ENCODE results near the gene FNDC3B.
A peak's percentile ranks its signal among the peaks of the same experiment; 100 is the strongest.

The FNDC3B gene

DNA sequence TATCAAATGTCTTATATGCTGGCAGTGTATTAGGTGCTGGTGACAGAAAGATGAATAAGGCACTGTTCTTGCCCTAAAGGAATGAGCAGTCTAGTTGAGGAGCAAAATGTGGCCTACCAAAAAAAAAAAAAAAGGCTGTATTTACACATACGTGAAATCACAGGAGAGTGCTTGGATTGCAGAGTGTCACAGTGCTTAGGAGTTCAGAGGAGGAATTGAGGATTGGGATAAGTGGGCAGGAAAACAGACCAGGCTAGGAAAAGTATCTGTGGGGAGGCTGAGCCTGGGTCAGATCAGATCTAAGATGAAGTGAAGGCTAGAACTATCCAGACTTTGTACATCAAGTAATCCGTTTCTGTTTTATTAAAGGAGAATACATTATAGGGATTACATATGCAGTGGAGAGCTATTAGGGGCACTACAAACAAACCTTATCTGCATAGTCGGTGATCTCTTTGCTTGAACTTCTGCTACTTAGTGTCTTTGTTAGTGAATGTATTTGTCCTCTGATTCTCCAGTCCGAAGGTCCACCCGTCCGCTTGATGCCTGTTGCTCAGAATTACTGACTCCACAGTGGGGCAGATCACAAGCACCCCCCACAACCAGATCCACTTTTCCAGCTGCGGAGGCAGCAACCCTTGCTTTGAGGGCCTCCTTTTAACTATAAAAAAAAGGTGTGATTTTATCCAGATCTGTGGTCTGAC is 80.0 kb downstream of the FNDC3B start:
- no peak for DNase-seq

DNA sequence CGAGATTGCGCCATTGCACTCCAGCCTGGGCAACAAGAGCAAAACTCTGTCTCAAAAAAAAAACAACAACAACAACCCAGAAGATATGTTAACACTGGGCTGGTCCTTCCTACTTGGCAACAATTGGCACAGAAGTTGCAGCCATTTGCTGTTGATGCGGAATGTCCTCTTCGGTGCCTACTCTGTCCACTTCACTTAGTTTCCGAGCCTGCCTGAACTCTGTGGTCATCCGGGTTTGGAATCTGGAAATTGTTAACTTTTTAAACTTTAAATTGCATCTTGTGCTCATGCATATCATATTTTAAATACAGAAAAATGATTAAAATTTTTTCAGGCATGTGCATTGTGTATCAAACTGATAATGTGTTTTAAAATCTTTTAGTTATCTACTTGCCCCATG is 81.5 kb downstream of the FNDC3B start:
- DNase-seq = no peak

DNA sequence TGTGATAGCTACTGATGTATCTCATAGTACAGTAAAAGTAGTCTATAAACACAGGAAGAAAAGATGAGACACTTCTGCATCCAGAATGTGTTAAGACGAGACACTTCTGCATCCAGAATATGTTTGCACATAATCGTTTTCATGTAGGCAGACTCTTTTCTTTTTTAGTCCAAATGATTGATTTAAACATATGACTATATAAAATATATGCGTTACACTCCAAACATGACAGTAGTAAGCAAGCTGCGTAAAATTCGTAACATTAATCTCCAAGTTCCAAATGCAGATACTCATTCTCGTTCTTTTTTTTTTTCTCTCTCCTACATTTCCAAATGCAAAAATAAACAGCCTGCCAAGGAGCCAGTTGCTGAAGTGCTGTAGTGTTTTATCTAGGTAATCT is 82.6 kb downstream of the FNDC3B start:
- DNase-seq = no peak

DNA sequence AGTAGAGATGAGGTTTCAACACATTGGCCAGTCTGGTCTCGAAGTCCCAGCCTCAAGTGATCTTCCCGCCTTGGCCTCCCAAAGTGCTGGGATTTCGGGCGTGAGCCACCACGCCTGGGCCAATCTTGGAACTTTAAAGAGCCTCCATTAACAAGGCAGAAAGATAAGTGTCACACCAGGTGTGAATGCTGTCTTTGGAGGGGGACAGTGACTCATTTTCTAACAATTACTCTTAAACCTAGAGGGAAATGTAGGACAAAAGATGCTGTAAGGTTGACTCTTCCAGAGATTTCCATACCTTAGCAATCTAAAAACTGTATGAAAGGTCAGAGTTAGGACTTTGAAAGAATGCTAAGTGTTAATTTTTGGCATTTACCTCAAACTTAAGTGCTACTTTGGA is 84.9 kb downstream of the FNDC3B start:
- DNase-seq = no peak

DNA sequence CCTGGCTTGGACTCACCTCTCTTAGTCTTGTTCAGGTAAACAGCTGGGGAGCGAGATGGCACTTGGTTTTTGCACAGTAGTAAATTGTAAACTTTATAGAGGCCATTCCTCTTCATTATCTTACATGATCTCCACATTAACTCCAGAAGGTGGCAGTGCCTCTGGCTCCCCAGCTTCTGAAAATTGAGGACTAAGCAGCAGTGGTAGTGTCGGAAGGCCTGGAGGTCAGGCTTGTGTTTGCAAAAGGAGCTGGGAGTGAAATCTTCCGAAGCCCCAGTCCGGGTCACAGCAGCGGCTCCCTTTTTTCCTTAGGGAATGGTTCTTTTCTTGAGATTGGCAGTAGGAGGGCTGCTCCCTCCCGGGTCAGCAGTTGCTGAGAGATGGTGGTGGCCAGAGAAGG is 85.7 kb downstream of the FNDC3B start:
- no peak for DNase-seq

DNA sequence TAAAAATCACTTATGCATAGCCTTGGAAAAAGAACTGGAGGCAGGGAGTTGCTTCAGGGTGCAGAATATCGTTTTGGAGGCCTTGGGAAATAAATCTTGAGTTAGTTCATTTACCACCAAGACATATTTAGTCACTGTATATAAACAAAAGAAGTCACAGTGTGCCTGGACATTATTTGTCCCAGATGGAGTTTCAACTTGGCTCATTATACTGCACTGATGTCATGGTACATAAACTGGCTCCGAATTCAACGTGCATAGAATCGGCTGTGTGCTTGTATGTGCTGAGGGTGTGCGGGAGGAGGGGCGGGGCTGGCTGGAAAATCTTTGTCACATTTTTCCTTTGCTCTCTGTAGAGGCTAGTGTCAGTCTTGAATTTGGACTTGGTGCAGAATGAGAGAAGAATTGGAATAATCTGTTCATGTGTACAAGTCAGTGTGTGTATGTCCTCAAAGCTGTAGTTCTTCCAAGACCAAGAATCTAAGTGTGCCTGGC is 86.6 kb downstream of the FNDC3B start:
- DNase-seq = peak; percentile 88

DNA sequence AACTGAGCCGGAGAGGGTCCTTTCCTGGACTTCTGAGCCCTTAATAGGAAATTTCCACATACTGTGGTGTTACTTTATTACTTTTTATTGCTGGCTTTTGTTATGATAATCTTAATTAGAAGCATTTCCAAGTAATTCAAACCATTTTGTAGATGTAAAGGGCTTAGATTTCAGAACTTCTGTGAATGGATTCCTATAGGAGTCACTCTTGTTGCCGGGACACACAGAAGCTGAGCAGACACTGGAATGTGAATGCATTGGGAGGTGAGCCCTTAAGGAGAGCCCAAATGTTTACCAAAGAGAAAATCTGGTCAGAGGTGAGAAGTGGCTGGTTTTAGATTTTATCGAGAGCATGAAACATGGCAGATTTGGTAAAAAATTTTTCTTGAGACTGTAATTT is 87.4 kb downstream of the FNDC3B start:
- peak; percentile 32 for DNase-seq

DNA sequence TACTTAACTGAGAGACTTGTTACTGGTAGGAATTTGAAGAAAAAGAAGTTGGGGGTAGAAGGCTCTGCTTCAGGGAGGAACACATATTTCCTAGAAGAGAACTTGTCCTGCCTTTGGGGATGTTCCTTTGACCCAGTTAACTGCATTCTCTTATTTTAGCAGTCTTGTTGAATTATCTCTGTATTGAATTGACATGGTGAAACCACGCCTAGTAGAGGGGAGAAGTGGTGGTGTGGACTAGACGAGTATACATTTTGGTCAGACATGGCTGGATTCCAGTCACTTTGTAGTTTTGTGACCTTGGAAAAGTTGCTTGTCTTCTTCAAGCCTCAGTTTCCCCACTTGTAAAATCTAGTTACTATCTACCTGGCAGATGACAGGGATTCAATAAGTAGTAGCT is 87.8 kb downstream of the FNDC3B start:
- no peak for DNase-seq

DNA sequence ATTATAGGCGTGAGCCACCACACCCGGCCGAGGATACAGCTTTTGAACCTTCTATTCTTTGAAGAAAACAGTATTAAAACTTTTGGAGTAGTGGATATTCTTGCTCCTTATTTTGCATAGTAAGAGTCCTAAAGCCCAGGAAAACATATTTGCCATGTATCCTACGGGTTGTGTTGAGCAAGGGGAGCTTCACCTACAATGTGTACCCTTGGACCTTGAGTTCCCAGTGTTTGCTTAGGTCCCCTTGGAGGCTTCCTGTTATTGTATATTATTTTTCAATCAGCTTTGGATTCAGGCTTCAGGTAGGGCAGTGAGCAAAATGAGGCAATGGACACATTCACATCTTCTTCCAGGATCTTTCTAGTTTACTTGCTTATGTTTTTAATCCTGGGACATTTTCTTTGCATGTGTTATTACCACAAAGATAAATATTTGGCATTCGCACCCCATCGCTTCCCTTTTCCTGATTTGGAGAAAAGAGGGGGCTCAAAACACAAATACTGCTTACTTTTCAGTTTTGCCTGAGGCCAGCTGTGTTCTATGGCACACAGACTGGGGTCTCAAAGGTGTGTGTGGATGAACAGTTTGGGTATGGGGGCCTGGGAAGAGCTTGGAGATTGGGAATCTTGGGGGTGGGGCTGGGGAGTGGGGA is 88.7 kb downstream of the FNDC3B start:
- no peak for DNase-seq

DNA sequence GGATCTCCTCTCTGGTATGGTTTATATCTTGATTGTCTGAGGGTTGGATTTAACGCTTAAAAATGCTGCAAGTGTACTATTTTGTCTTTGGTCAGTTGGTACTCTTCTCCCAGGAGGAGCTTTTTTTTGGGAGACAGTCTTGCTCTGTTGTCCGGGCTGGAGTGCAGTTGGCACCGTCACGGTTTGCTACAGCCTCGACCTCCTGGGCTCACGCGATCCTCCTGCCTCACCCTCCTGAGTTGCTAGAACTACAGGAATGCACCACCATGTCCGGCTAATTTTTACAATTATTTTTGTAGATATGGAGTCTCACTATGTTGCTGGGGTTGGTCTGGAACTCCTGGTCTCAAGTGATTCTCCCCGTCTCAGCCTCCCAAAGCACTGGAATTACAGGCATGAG is 89.5 kb downstream of the FNDC3B start:
- DNase-seq = no peak

DNA sequence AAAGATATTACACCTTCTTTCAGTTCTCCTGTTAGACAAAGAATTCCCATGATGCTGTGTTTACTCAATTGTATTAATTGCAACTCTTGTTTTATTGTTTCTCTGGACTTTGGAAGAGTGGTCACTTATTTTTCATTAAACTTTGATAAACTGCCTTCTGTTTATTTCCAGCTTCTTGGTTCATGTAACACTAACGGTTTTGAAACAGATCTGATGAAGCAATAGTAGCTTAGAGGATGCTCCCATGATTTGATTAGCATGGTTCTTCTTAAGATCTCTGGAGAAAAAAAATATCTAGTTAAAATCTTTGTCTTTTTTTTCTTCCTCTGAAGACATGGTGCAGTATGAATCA is 90.1 kb downstream of the FNDC3B start:
- no peak for DNase-seq

DNA sequence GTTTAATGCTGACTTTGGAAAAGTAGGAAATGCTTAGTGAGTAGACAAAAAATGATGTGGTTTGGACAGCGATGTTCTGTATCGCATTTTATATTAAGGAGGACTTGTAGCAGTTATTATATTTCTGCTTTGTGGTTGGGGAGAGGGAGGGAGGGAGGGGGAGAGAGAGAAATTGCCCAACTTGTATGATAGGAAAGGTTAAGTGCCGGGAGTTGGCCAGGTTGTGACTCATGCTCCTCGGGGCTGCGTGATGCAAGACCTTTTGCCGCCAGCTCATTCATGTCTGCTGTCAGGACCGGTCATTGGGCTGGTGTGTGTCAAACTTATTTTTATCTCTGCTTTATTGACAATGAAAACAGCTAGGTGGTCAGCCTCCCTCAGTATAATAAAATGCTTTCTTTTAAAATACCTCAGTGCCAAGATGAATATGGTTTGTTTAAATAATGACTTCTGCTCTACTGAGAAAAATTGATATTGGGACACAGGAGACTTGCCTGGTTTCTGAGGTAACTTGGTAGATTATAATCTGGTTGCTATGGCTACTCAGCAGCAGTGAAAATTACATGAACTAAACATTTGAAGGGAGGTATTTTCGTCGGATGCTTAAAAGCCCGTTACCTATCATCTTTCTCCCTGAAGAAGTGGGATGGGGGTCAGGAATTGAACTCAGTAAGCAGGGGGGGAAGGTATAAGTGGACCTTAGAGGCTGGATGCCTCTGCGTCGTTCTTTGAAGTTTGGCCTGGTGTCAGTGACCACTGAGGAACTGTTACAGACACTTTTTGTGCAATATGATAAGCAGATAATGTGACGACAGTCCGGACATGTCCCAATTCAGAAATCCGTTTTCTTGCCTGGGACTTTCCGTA is 90.7 kb downstream of the FNDC3B start:
- peak; percentile 98 for DNase-seq

DNA sequence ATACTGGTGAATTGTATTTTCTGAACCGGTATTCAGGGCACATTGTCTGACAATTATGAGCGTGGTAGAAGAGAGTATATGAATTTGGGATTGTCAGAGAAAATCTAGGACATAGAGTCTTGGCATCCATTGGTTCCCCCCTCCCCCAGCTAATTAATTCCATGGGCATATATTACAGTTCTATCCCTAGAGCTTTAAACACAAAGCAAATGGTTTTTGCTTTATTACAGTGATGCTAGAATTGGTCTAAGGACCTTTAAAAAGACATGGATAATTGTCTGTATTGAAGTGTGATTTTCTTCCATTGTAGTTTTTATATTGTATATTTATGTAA is 91.3 kb downstream of the FNDC3B start:
- no peak for DNase-seq

DNA sequence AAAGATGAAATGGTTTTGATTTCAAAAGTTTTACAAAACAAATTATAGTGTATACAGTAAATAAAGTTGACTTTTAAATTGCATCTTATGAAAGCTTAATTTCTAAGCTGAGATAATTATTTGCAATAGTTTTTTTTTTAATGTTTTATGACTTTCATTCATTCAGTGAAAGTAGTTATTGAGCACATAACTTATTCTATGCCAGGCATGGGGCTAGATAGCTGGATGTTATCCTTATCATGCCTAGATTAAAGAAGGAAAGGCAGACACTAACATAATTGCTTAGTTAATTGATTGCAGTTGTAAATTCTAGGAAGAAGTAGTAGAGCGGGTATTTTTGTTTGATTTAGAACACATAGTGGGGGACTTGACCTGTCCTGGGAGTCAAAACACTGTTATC is 92.4 kb downstream of the FNDC3B start:
- no peak for DNase-seq

DNA sequence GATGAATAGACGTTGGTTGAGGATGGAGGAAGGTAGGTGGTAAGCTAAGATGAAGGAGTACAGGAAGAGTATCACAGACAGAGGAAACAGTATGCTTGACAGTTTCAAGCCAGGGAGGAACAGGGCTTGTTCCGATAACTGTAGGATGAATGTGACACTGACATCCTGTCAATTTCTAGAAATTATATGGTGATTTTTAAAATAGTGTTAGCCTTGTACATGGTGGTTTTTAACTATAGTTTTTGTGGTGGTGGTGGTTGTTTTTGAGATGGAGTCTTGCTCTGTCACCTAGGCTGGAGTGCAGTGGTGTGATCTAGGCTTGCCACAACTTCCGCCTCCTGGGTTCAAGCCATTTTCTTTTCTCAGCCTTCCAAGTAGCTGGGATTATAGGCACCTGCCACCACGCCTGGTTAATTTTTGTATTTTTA is 92.8 kb downstream of the FNDC3B start:
- DNase-seq = no peak

DNA sequence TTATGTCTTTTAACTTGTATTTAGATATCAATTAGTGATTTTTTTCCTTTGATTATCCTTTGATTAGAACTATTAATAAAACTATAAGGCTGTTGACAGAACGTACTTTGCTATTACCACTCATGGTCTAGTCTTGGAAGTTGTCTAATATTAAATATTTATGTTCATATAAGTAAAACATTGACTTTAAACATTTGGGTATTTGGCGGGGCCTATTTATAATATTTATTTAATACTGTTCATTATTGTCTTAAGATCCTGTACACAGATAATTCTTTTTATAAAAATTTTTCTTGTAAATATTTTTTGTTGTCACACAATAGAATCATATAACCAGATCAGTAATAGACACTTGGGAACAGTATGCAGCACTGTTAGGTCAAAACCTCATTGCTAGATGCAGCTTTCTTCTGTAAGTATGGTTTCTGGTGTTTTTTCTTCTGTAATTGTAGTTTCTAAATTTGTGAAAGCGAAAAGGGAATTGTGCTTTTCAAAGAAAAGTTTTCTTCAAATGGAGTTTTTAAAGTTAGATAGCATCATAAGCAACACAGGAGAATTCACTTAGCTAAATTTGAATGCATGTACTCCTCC is 93.4 kb downstream of the FNDC3B start:
- DNase-seq = no peak

DNA sequence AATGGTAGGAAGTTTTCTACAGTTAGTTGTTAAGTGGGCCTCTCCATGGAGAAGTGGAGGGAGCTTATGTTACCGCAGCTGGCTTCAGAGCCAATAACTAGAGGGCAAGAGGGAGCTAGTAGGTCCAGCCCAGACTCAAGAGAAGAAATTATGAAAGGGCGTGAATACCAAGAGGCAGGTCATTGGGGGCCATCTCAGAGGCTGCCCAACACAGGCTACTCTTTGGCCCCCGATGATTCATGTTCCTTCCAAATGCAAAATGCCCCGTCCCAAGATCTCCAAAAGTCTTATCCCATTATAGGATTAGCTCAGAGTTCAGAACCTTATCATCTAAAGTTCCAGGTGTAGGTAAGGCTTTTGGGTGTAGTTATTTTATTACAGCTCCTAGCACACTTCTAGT is 94.5 kb downstream of the FNDC3B start:
- no peak for DNase-seq

DNA sequence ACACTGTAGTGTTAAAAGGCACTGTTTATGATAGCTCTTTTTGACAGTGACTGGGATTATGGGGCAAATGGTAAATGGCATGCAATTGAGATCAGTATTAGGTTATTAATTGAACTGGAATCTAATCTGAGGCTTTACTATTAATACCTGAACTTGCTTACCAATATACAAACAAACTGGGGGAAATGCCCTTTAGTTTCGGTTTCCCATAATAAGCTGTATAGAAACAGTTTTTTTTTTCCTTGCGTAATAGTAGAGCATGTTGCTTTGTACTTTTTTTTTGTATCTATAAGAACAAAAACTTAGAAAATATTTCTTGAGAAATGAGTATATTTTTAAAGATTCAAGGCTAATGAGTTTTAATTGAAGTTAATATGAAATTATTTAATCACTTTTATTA is 95.0 kb downstream of the FNDC3B start:
- DNase-seq = no peak

DNA sequence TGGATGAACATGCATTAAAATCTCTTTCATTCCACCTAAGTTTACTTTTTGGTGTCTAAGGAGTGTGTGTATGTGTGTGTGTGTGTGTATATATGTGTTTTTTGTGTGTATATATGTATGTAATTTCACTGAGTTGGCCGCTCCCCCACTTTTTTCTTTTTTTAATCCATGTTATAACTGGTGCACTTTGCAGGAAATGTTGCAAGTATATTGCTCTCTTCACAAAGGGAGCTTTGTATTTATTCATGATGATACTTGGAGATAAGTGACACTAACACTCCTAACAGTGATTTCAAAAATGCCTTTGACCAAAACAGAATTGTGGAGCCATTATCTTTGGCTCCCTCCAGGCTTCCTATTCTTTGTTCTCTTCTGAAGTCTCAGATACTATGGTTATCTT is 95.8 kb downstream of the FNDC3B start:
- no peak for DNase-seq

DNA sequence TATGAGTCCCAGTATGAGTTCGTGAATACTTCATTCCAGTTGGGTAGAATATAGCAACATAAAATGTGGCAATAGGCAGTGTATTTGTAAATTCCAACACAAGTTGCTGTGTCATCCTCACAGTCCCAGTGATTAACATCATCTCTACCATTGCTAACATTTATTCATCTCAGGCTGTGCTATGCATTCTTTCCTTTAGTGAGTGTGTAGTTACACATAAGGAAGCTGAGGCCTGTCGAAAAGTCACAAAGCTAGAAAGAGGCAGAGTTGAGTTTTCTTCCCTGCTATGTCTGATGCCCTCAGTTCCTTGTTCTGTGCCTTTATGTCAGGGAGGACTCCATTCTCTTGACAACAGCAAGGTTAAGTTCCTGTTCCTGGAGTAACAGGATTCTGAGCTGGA is 96.4 kb downstream of the FNDC3B start:
- DNase-seq = peak; percentile 83

DNA sequence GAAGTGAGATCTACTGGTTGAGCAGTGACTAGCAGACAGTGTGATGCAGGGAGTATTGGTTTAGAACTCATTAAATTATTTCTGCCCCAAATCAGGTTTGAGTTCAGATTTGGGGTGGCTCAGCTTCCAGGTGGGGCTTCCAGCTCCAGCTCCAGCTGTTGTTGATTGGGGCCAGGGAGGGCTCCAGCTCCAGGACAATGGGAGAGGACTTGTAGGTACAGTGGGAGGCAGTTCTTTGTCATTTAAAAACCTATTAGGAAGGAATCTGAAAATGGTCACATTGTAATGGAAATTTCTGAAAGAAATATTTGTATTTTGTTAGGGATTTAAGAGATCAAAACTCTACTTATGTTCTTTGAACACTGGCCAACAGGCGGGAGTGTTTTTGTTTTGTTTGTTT is 97.0 kb downstream of the FNDC3B start:
- DNase-seq = no peak

DNA sequence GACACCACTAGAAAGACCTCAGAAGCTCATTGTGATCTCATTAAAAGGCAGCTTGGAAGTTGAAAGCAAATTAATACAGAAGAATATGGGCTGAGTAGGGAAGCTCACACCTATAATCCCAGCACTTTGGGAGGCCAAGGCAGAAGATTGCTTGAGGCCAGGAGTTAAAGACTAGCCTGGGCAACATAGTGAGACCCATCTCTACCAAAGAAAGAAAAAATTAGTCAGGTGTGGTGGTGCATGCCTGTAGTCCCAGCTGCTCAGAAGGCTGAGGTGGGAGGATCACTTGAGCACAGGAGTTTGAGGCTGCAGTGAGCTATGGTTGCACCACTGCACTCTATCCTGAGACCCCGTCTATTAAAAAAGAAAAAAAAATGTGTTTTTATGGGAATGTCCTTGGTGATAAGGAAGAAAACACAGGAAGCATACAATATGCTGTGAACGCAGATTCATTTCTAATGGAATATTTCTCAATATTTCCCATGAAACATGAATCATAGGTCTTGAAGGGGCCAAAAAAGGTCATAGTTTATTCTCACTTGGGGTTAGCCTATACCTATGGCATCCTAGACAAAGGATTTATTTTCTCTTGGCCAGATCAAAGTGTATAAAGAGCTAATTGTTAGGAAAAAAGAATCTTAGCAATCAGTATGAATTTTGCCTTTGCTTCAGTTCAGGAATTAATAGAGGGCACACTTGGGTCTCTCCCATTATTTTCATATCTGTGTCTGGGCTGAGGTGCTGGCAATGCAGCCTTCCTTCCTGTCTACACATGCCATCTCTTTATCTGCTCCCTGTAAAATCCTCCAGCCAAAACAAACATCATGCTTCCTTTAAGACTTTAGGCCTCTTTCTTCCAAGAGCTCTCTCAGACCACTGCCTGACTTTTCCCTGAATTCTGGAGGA is 98.2 kb downstream of the FNDC3B start:
- DNase-seq = peak; percentile 66
